PC-9 (cell line): ENCODE results near the gene ARHGAP45. TPM values are rescaled to one million over a fixed set of nuclear protein-coding genes. Genes with fewer than 3 reads are reported as not detected.

Experiments
- BruUV-seq: library from RNA; stranded (reverse); fragments of 400-500 nt; replicated peaks from 2 replicates; lab custom pipeline; 2021; lab: Mats Ljungman, UMichigan
- CTCF ChIA-PET: fragments of 300-600 bp; sonication (Branson Sonifier 250); formaldehyde crosslinking; loops from one replicate; lab custom pipeline; 2022; ENCODE audit warnings: antibody characterized with exemption; lab: Charles Lee
- POLR2A ChIA-PET: fragments of 300-600 bp; sonication (Branson Sonifier 250); formaldehyde crosslinking; loops from one replicate; lab custom pipeline; 2022; ENCODE audit warnings: antibody characterized with exemption; ENCODE audit not compliant: unreplicated experiment; lab: Charles Lee
- DNase-seq, 2 experiments: peaks; one replicate each; pipeline versions ENCODE4 v3.0.0 to v3.0.0-alpha.2; 2015 to 2022; ENCODE audit warnings: mixed read lengths in 1 of 2
- H2AFZ ChIP-seq: fragments of 200-600 bp; sonication (generic); 2 replicates; pipeline ENCODE4 v1.8.1; 2017; ENCODE audit warnings: antibody characterized with exemption
- H3F3A ChIP-seq: fragments of 200-600 bp; sonication (generic); 2 replicates; pipeline ENCODE4 v1.8.1; 2017; ENCODE audit warnings: antibody characterized with exemption, mild to moderate bottlenecking, low read depth; ENCODE audit not compliant: insufficient read depth
- H3K27ac ChIP-seq: fragments of 200-600 bp; sonication (generic); 2 replicates; pipeline ENCODE4 v1.6.1; 2016; ENCODE audit warnings: mixed run types
- H3K27me3 ChIP-seq: fragments of 200-600 bp; sonication (generic); 2 replicates; pipeline ENCODE4 v1.6.1; 2016; ENCODE audit warnings: low read depth, mixed run types; ENCODE audit not compliant: insufficient read depth
- H3K36me3 ChIP-seq: fragments of 200-600 bp; sonication (generic); 2 replicates; pipeline ENCODE4 v1.6.1; 2016; ENCODE audit warnings: low read depth, mixed run types
- H3K4me1 ChIP-seq: fragments of 200-600 bp; sonication (generic); replicated peaks from 2 replicates; pipeline ENCODE4 v1.6.1; 2016; ENCODE audit warnings: mixed run types; ENCODE audit not compliant: insufficient read depth
- H3K4me2 ChIP-seq: fragments of 200-600 bp; sonication (generic); 2 replicates; pipeline ENCODE4 v1.6.1; 2017; ENCODE audit warnings: mixed run types
- H3K4me3 ChIP-seq: fragments of 200-600 bp; sonication (generic); 2 replicates; pipeline ENCODE4 v1.6.1; 2016; ENCODE audit warnings: mixed run types
- H3K79me2 ChIP-seq: fragments of 200-600 bp; sonication (generic); 2 replicates; pipeline ENCODE4 v1.6.1; 2017; ENCODE audit warnings: low read depth, mixed run types
- H3K9me2 ChIP-seq: fragments of 200-600 bp; sonication (generic); 2 replicates; pipeline ENCODE4 v1.8.1; 2017; ENCODE audit warnings: mild to moderate bottlenecking; ENCODE audit not compliant: insufficient read depth
- H3K9me3 ChIP-seq: fragments of 200-600 bp; sonication (generic); 2 replicates; pipeline ENCODE4 v1.8.1; 2016; ENCODE audit warnings: low read depth; ENCODE audit not compliant: insufficient read depth
- H4K20me1 ChIP-seq: fragments of 200-600 bp; sonication (generic); 2 replicates; pipeline ENCODE4 v1.8.1; 2017; ENCODE audit not compliant: insufficient read depth
- EZH2 ChIP-seq: fragments of 200-600 bp; sonication (generic); IDR thresholded peaks from 2 replicates; pipeline ENCODE4 v1.8.0; 2017; ENCODE audit warnings: antibody characterized with exemption, low read depth
- intact Hi-C: fragments of 100-400 bp; cut with micrococcal nuclease; formaldehyde crosslinking; loops from one replicate; pipeline ENCODE4 v1.10.0; 2022; ENCODE audit not compliant: unreplicated experiment
- total RNA-seq: library from RNA; stranded (reverse); gene quantifications from 2 replicates; pipeline ENCODE4 v1.2.3, GENCODE V29; 2021
- TF ChIP-seq, protein P1 (sequence below): fragments of 200-600 bp; sonication (generic); conservative IDR thresholded peaks from 2 replicates; pipeline ENCODE4 v1.6.1; 2017; ENCODE audit warnings: mixed run types, antibody characterized with exemption, mild to moderate bottlenecking, moderate library complexity

Gene ARHGAP45
- total RNA-seq, 1 experiment from 2014 or later = 20.2 TPM

DNA sequence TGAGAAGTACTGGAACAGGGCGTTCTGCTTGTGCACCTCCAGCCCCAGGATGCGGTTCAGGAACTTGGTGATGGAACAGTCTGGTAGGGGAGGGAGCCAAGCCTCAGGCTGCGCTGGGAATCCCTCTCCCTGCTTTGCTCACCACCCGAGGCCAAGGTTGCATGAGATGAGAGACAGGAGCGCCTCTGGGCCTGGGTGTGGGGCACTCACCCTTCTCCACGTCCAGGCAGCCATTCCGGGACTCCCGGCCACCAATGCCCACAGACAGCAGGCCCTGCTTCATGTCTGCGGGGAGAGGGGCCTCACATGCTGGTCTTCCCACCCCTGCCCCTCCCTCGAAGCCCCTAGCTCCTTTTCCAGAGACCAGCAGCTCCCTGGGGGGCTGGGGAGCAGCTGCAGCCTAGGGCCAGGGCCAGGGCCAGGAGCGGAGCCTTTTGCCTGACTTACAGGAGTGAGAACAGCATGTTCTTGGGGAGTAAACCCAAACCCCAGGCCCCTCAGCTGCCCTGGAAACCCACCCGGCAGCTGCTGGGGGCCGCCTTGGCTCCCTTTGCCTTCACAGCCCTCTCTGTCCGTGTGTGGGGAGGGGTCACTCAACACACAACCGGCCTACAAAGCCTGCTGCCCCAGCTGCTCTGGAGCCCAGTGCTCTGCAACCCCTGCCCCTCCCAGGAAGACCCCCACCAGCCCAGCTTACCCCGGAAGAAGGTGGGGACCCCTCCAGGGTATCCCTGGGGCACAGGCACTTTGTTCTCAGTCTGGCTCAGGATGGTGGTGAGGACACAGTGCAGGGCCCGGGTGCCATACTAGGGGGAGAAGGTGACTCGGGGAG is 44.1 kb downstream of the ARHGAP45 start:
- CTCF ChIA-PET = interaction anchor here (0.6 kb wide), 1 partner anchor 107 kb away, joined by 3 read pairs; no protein-coding TSS in a partner anchor
- H3K4me3 ChIP-seq = no peak overlapping the region
- H3F3A ChIP-seq = peaks cover 63% of the 10 kb centered on the region
- H3K9me3 ChIP-seq = no peaks in the 10 kb centered on the region
- no peak overlapping the region for H3K27ac ChIP-seq
- no peaks in the 10 kb centered on the region for H3K9me2 ChIP-seq
- H3K4me1 ChIP-seq = peaks cover 22% of the 10 kb centered on the region
- intact Hi-C loops = no loop called here
- TF ChIP-seq, protein P1, sequence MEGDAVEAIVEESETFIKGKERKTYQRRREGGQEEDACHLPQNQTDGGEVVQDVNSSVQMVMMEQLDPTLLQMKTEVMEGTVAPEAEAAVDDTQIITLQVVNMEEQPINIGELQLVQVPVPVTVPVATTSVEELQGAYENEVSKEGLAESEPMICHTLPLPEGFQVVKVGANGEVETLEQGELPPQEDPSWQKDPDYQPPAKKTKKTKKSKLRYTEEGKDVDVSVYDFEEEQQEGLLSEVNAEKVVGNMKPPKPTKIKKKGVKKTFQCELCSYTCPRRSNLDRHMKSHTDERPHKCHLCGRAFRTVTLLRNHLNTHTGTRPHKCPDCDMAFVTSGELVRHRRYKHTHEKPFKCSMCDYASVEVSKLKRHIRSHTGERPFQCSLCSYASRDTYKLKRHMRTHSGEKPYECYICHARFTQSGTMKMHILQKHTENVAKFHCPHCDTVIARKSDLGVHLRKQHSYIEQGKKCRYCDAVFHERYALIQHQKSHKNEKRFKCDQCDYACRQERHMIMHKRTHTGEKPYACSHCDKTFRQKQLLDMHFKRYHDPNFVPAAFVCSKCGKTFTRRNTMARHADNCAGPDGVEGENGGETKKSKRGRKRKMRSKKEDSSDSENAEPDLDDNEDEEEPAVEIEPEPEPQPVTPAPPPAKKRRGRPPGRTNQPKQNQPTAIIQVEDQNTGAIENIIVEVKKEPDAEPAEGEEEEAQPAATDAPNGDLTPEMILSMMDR = no peak
- no peak for TF ChIP-seq EZH2
- H3K36me3 ChIP-seq = no peaks in the 10 kb centered on the region
- H3K27me3 ChIP-seq = no peaks in the 10 kb centered on the region
- H3K79me2 ChIP-seq = peaks cover 1% of the 10 kb centered on the region; the same call in 1 of the 2 replicates
- H4K20me1 ChIP-seq = peaks cover 28% of the 10 kb centered on the region
- peak in 1 of 2 experiments; percentile 38 for DNase-seq
- POLR2A ChIA-PET = no interaction called here
- no TSS peak for BruUV-seq
- no peak overlapping the region for H3K4me2 ChIP-seq
- no peak overlapping the region for H2AFZ ChIP-seq

DNA sequence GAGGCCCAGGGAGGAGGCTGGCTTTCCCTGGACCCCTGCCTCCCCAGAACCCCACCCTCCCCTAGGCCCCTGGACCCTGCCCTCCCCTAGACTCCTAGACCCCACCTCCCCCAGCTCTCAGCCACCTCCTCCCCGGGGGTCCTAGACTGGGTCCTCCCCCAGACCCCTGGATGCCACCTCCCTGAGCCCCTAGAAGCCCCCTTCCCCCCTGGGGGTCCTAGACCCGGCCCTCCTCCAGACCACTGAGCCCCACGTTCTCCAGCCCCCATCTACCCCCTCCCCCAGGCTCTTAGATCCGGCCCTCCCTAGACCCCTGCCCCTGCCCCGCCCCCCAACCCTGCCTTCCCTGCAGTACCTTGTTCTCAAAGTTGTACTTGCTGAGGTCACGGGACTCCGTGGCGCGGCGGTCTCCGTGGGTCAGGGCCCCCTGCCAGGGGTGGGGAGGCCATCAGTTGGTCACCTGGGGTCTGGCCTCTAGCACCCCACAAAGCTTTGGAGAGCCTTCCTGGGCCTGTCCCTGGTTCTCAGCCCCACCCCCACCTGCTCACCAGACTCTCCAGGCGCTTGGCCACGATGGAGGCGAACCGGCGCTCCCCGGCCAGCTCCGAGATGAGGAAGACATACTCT is 44.8 kb downstream of the ARHGAP45 start:
- ChIA-PET CTCF (no interaction called here), POLR2A (interaction anchor here (0.6 kb wide), 1 partner anchor 64 kb away, joined by 7 read pairs; no protein-coding TSS in a partner anchor)
- H3K79me2 ChIP-seq = no peaks in the 10 kb centered on the region
- no peak overlapping the region for H3K27ac ChIP-seq
- TF ChIP-seq, protein P1 = no peak
- no peak for TF ChIP-seq EZH2
- H3K9me3 ChIP-seq = no peaks in the 10 kb centered on the region
- H3K27me3 ChIP-seq = no peaks in the 10 kb centered on the region
- H3K36me3 ChIP-seq = no peaks in the 10 kb centered on the region
- H3K4me1 ChIP-seq = peaks cover 15% of the 10 kb centered on the region; the same call in 1 of the 2 replicates
- H3K4me3 ChIP-seq = no peak overlapping the region
- H3F3A ChIP-seq = peaks cover 63% of the 10 kb centered on the region; the same call in 1 of the 2 replicates
- H3K9me2 ChIP-seq = no peaks in the 10 kb centered on the region
- intact Hi-C loops = no loop called here
- no TSS peak for BruUV-seq
- peaks cover 21% of the 10 kb centered on the region for H4K20me1 ChIP-seq
- no peak overlapping the region for H2AFZ ChIP-seq
- no peak overlapping the region for H3K4me2 ChIP-seq
- no peak for DNase-seq

DNA sequence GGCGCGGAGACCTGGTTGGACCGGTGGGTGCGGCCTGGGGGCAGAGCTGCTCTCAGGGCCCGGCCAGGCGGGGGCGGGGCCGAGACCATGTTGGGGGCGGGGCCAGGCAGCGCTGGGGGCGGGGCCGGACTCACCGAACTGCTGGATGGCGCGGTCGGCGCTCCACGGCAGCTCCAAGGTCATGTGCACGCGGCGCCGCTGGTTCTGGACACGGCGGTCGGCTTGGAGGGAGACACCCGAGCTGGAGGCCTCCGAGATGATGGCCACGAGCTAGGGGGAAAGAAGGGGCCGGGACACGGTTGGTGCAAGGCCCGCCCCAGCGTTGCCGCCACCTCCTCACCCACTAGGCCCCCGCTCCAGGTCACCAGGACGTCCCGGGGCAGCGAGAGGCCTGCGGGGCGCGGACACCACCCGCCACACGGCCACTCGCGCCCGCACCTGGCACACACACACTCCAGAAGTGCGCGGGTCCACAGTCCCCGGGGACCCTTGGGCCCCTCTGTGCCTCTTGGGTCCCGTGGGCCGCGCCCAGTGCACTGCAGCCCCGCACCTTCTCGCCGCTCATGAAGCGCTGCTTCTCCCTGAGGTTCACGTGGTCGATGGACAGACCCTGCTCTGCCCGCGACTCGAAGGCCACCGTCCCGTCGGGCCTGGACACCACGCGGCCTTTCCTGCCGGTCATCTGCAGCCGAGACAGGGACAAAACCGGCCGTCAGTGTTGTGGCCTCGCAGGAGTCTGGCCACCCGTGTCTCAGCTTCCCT is 45.5 kb downstream of the ARHGAP45 start:
- Histone ChIP-seq H3K4me2 (no peak overlapping the region), H4K20me1 (peaks cover 14% of the 10 kb centered on the region), H3F3A (peaks cover 56% of the 10 kb centered on the region; the same call in 1 of the 2 replicates), H3K4me3 (no peak overlapping the region), H2AFZ (no peak overlapping the region), H3K79me2 (no peaks in the 10 kb centered on the region), H3K27ac (no peak overlapping the region), H3K27me3 (no peaks in the 10 kb centered on the region), H3K9me2 (no peaks in the 10 kb centered on the region), H3K9me3 (no peaks in the 10 kb centered on the region), H3K4me1 (peaks cover 10% of the 10 kb centered on the region; the same call in 1 of the 2 replicates), H3K36me3 (no peaks in the 10 kb centered on the region)
- no peak for DNase-seq
- CTCF ChIA-PET = no interaction called here
- TF ChIP-seq EZH2 = no peak
- TF ChIP-seq, protein P1 = no peak
- intact Hi-C loops = no loop called here
- BruUV-seq = no TSS peak
- POLR2A ChIA-PET = interaction anchor here (0.6 kb wide), 1 partner anchor 65 kb away, joined by 7 read pairs; no protein-coding TSS in a partner anchor
